GM10248 (cell line): ENCODE data around the gene RAB40C.
A peak's percentile ranks its signal among the peaks of the same experiment; 100 is the strongest.

Experiments
- CTCF ChIA-PET: fragments of 300-600 bp; sonication (Branson Sonifier 250); formaldehyde crosslinking; extraction: SDS; loops from one replicate; lab custom pipeline; 2021; ENCODE audit warnings: antibody characterized with exemption; lab: Yijun Ruan, JAX
- POLR2A ChIA-PET: fragments of 350-650 bp; sonication (Branson Sonifier 250); formaldehyde crosslinking; extraction: SDS; loops from one replicate; lab custom pipeline; 2020; ENCODE audit warnings: antibody characterized with exemption; lab: Yijun Ruan, JAX
- DNase-seq: peaks from one replicate; pipeline ENCODE4 v3.0.0; 2012; ENCODE audit errors: extremely low spot score
- TF ChIP-seq, protein P1 (sequence below): IDR thresholded peaks from 2 replicates; pipeline ENCODE4 v1.5.1; 2012; ENCODE audit warnings: mild to moderate bottlenecking, low read depth; ENCODE audit errors: extremely low read depth, missing control alignments, control extremely low read depth

Gene RAB40C

DNA sequence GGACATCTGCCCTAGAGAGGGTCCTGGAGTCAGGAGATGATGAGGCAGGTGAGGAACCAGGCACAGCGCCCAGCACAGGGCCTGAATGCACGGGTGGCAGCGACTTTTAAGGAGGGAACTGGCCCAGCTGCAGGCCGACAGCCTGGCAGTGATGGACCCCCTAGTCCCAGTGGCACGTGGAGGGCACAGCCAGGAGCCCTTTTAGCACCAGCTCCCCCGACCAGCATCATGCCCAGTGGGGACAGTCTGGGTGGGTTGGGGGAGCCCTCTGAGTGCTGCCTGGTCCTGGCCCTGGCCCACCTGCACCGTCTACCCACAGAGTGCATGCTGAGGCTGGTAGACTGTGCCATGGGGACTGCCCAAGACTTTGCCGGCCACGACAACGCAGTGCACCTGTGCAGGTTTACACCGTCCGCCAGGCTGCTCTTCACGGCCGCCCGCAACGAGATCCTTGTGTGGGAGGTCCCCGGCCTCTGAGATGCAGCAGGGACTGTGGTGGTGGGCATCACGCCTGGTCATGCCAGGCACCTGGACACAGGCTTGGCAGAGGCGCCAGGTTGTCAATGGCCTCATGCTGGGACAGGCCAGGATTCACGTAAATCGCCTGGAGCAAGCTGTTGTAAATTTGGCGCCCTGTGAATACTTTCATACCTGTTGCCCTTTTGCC lies 77.4 kb downstream of the RAB40C start:
- no peak for DNase-seq
- ChIA-PET POLR2A (interaction anchor here (1.1 kb wide), 1 partner anchor 13 kb away, joined by 4 read pairs; the partner anchor contains the start of gene STUB1), CTCF (interaction anchor here (0.6 to 5.5 kb wide), 9 partner anchors 8 to 48 kb away, joined by 3 to 28 read pairs (median 3); partner anchors contain the start of genes METRN, STUB1 and WDR90)
- TF ChIP-seq, protein P1, sequence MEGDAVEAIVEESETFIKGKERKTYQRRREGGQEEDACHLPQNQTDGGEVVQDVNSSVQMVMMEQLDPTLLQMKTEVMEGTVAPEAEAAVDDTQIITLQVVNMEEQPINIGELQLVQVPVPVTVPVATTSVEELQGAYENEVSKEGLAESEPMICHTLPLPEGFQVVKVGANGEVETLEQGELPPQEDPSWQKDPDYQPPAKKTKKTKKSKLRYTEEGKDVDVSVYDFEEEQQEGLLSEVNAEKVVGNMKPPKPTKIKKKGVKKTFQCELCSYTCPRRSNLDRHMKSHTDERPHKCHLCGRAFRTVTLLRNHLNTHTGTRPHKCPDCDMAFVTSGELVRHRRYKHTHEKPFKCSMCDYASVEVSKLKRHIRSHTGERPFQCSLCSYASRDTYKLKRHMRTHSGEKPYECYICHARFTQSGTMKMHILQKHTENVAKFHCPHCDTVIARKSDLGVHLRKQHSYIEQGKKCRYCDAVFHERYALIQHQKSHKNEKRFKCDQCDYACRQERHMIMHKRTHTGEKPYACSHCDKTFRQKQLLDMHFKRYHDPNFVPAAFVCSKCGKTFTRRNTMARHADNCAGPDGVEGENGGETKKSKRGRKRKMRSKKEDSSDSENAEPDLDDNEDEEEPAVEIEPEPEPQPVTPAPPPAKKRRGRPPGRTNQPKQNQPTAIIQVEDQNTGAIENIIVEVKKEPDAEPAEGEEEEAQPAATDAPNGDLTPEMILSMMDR = no peak

DNA sequence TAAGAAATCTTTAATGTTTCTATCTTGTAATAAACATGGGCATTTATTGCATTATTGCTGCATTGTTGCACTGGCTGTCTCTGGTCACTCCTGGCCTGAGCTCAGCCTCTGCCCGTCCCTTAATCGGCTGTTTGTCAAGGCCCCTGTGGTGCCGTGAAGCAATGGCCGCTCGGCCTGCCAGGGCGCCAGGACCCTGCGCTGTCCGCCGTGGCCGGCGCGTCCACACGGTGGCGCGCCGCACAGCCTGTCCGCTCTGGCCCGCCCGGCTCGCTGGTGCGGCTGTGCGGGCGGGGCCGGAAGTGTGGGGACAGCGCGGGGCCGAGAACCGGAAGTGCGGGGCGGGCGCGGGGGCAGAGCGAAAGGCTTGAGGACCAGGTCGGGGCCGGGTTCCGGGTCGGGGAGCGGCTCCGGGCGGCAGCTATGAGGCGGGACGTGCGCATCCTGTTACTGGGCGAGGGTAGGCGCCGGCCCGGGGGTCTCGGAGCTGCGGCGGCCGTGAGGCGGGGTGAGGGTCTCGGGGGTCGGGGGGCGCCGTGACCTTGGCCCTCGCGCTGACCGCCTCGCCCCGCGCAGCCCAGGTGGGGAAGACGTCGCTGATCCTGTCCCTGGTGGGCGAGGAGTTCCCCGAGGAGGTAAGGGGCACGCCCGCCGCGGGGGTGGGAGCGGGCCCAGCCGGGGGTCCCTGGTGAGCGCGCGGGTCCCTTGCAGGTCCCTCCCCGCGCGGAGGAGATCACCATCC lies 78.1 kb downstream of the RAB40C start, which contains the start of gene RHOT2:
TSS of gene RHOT2 (plus strand) at position 353 of the 739 bp plus-strand sequence. CDS start at position 421, 68 bp downstream.
- DNase-seq = peak; percentile 94
- TF ChIP-seq, protein P1 = peak; percentile 98
- POLR2A ChIA-PET = interaction anchor here (1.1 kb wide), 1 partner anchor 13 kb away, joined by 4 read pairs; the partner anchor contains the start of gene STUB1
- CTCF ChIA-PET = interaction anchor here (0.6 to 5.5 kb wide), 9 partner anchors 8 to 47 kb away, joined by 3 to 28 read pairs (median 3); partner anchors contain the start of genes METRN, STUB1 and WDR90

DNA sequence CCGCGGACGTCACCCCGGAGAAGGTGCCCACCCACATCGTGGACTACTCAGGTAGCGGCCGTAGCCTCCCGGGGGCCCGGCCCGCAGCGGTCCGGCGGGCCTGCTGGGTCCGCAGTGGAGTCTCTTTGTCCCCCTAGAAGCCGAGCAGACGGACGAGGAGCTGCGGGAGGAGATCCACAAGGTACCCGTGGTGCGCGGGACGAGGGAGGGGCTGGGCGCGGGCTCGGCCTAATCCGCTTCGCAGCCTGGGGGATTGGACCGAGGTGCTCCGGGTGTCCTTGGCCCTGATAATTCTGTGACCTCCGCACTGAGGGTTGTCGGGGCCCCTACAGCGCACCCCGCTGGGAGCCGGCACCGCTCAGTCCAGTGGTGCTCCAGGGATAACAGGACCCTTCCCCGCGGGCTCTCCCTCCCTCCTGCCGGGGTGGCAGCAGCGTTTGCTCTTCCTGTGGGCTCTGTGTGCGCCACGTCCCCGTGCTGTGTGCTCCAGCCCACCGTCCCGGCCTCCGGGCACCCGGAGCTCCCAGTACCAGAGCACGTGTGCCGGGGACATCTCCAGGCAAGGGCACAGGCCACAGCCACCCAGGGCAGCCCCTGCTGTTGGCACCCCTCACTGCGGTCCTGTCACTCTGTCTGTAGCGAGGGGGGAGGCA lies 78.8 kb downstream of the RAB40C start:
- ChIA-PET CTCF (interaction anchor here (1.3 to 5.5 kb wide), 4 partner anchors 10 to 18 kb away, joined by 3 to 28 read pairs (median 8); partner anchors contain the start of genes STUB1 and WDR90), POLR2A (interaction anchor here (1.0 kb wide), 1 partner anchor 11 kb away, joined by 3 read pairs; no protein-coding TSS in a partner anchor)
- no peak for DNase-seq
- TF ChIP-seq, protein P1 = no peak

DNA sequence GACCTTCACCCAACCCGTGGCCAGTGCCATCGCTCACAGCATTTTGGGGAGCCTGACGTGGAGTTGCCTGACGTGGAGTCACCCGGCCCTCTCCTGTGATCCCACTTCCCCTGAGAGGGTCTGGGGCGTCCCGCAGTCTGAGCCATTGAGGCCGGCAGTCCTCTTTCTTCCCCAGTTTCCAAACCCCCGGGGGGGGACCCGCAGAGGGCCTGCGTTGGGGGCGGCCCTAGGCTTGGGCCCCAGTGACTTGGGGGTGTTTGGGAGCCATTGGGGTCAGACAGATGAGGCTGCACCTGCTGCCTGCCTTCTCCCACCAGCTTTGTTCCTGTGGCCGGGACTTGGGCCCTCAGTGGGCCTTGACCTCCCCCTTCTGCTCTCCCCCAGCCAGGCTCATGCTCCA lies 79.8 kb downstream of the RAB40C start:
- ChIA-PET POLR2A (no interaction called here), CTCF (interaction anchor here (2.0 to 5.5 kb wide), 2 partner anchors 10 to 22 kb away, joined by 5 to 28 read pairs; partner anchors contain the start of gene STUB1)
- DNase-seq = no peak
- TF ChIP-seq, protein P1 = no peak

DNA sequence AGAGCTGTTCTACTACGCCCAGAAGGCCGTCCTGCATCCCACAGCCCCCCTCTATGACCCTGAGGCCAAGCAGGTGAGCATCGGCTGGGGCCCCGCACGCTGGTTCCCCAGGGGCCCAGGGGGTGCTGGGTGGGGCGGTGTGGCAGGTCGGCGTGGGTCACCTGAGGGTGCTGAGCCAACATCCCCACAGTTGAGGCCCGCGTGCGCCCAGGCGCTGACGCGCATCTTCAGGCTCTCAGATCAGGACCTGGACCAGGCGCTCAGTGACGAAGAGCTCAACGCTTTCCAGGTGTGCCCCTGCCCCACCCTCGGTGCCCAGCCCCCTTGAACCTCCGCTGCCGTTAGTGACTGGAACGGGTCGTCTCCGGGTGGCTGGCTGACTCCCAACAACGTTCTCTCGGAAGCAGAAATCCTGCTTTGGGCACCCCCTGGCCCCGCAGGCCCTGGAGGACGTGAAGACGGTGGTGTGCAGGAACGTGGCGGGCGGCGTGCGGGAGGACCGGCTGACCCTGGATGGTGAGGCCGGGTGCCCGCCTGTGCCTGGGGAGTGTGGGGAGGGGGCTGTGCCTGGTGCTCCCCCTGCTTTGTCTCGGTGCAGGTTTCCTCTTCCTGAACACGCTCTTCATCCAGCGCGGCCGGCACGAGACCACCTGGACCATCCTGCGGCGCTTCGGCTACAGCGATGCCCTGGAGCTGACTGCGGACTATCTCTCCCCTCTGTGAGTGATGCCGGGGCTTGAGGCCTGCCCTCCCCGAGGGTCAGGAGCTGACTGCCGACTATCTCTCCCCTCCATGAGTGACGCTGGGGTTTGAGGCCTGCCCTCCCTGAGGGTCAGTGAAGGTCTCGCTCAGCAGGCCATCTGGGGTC lies 80.9 kb downstream of the RAB40C start:
- DNase-seq = no peak
- ChIA-PET POLR2A (interaction anchor here (0.6 kb wide), 1 partner anchor 1107 kb away, joined by 3 read pairs; no protein-coding TSS in a partner anchor), CTCF (interaction anchor here (2.0 to 5.5 kb wide), 2 partner anchors 9 to 23 kb away, joined by 5 to 28 read pairs; partner anchors contain the start of gene STUB1)
- TF ChIP-seq, protein P1 = no peak
